Liver (tissue), 9 donors: ENCODE data around the gene KCTD16. TPM values are rescaled to one million over a fixed set of nuclear protein-coding genes. Genes with fewer than 3 reads are reported as not detected.

Experiments used
- DNase-seq: peaks from one replicate; pipeline ENCODE4 v3.0.0-alpha.2; 2017; ENCODE audit warnings: low spot score
- H3K27ac ChIP-seq, 2 donors: one replicate each; pipeline ENCODE4 v1.7.0; 2013; ENCODE audit warnings: inconsistent platforms in 2 of 2, low read length in 2 of 2, control low read depth in 1 of 2, low read depth in 1 of 2, mild to moderate bottlenecking in 1 of 2
- H3K27me3 ChIP-seq, 4 donors: one replicate each; pipeline versions ENCODE4 v1.6.1 to v1.7.0; 2013; ENCODE audit warnings: low read length in 3 of 4, inconsistent platforms in 1 of 4, mild to moderate bottlenecking in 1 of 4, moderate library complexity in 1 of 4; ENCODE audit not compliant: control insufficient read depth in 4 of 4, insufficient read depth in 4 of 4
- H3K36me3 ChIP-seq, 4 donors: one replicate each; pipeline versions ENCODE4 v1.6.1 to v1.7.0; 2013; ENCODE audit warnings: low read length in 3 of 4, mild to moderate bottlenecking in 3 of 4, low read depth in 1 of 4, moderate library complexity in 1 of 4; ENCODE audit not compliant: control insufficient read depth in 4 of 4, insufficient read depth in 3 of 4
- H3K4me1 ChIP-seq, 4 donors: one replicate each; pipeline versions ENCODE4 v1.6.1 to v1.7.0; 2013; ENCODE audit warnings: low read length in 3 of 4, mild to moderate bottlenecking in 3 of 4, moderate library complexity in 1 of 4; ENCODE audit not compliant: control insufficient read depth in 4 of 4, insufficient read depth in 4 of 4
- H3K4me3 ChIP-seq, 3 donors: one replicate each; pipeline versions ENCODE4 v1.6.1 to v1.7.0; 2013; ENCODE audit warnings: low read length in 3 of 3, control low read depth in 1 of 3, low read depth in 1 of 3, mild to moderate bottlenecking in 1 of 3
- H3K9ac ChIP-seq, 2 donors: one replicate each; pipeline ENCODE4 v1.7.0; 2013; ENCODE audit warnings: low read length in 2 of 2, mild to moderate bottlenecking in 2 of 2, moderate library complexity in 2 of 2, control low read depth in 1 of 2, low read depth in 1 of 2
- H3K9me3 ChIP-seq, 4 donors: one replicate each; pipeline versions ENCODE4 v1.6.1 to v1.7.0; 2013; ENCODE audit warnings: low read length in 3 of 4; ENCODE audit not compliant: control insufficient read depth in 4 of 4
- EGR1 ChIP-seq, 2 donors: IDR thresholded peaks; 2 replicates each; pipeline ENCODE4 v1.6.1; 2016 to 2018; ENCODE audit warnings: antibody characterized with exemption in 2 of 2, low read depth in 2 of 2
- FOXA1 ChIP-seq: IDR thresholded peaks from 2 replicates; pipeline ENCODE4 v1.6.1; 2016; ENCODE audit warnings: antibody characterized with exemption
- FOXA2 ChIP-seq: IDR thresholded peaks from 2 replicates; pipeline ENCODE4 v1.6.1; 2016; ENCODE audit warnings: antibody characterized with exemption
- GABPA ChIP-seq, 2 donors: IDR thresholded peaks in 1 of 2; conservative IDR thresholded peaks in 1 of 2; 2 replicates each; pipeline ENCODE4 v1.6.1; 2016; ENCODE audit warnings: antibody characterized with exemption in 2 of 2, mild to moderate bottlenecking in 1 of 2, moderate library complexity in 1 of 2
- HNF4A ChIP-seq, 2 donors: conservative IDR thresholded peaks; 2 replicates each; pipeline ENCODE4 v1.6.1; 2016; ENCODE audit warnings: antibody characterized with exemption in 2 of 2, mild to moderate bottlenecking in 2 of 2
- HNF4G ChIP-seq: IDR thresholded peaks from 2 replicates; pipeline ENCODE4 v1.6.1; 2016; ENCODE audit warnings: antibody characterized with exemption
- NR2F2 ChIP-seq: IDR thresholded peaks from 2 replicates; pipeline ENCODE4 v1.6.1; 2016; ENCODE audit warnings: antibody characterized with exemption
- RAD21 ChIP-seq, 2 donors: IDR thresholded peaks; 2 replicates each; pipeline ENCODE4 v1.6.1; 2016; ENCODE audit warnings: antibody characterized with exemption in 2 of 2, mild to moderate bottlenecking in 2 of 2
- RXRA ChIP-seq, 2 donors: IDR thresholded peaks; 2 replicates each; pipeline ENCODE4 v1.6.1; 2017 to 2018; ENCODE audit warnings: antibody characterized with exemption in 2 of 2, mild to moderate bottlenecking in 1 of 2
- SP1 ChIP-seq: IDR thresholded peaks from 2 replicates; pipeline ENCODE4 v1.6.1; 2018; ENCODE audit warnings: antibody characterized with exemption, mild to moderate bottlenecking
- TAF1 ChIP-seq: conservative IDR thresholded peaks from 2 replicates; pipeline ENCODE4 v1.6.1; 2016; ENCODE audit warnings: antibody characterized with exemption, mild to moderate bottlenecking
- WGBS: extraction: QIAGEN DNeasy Blood & Tissue Kit; methylation state at CpG from one replicate; pipeline ENCODE4 v1.1.7; 2013; 5-methylcytosine and 5-hydroxymethylcytosine counted together
- polyA plus RNA-seq, 2 donors: library from polyadenylated mRNA; stranded (reverse) in 1 of 2; unstranded in 1 of 2; fragments of 200-250 nt in 1 of 2; fragments of >200 nt in 1 of 2; fragmentation: Nextera tagmentation in 1 of 2; extraction: Ambion mirVana in 1 of 2; gene quantifications; one replicate each; pipeline versions ENCODE4 v1.2.1 to v1.2.3, GENCODE V29; 2013 to 2015
- total RNA-seq, 2 donors: library from RNA; depleted of rRNA; stranded (reverse); fragments of >200 nt; gene quantifications; one replicate each; pipeline ENCODE4 v1.2.3, GENCODE V29; 2014
- TF ChIP-seq, protein P1 (sequence below): IDR thresholded peaks from 2 replicates; pipeline ENCODE4 v1.6.1; 2016; ENCODE audit warnings: antibody characterized with exemption
- TF ChIP-seq, protein P2 (sequence below): fragments of 150-350 bp; IDR thresholded peaks from 2 replicates; pipeline ENCODE4 v1.5.1; 2017; ENCODE audit warnings: improper control_type of control experiment, low read depth, low read length; ENCODE audit not compliant: missing input control
- TF ChIP-seq, protein P3 (sequence below): IDR thresholded peaks from 2 replicates; pipeline ENCODE4 v1.6.1; 2016; ENCODE audit warnings: antibody characterized with exemption
- TF ChIP-seq, protein P4 (sequence below): IDR thresholded peaks from 2 replicates; pipeline ENCODE4 v1.6.1; 2016; ENCODE audit warnings: antibody characterized with exemption, mild to moderate bottlenecking
- TF ChIP-seq, protein P5 (sequence below): IDR thresholded peaks from 2 replicates; pipeline ENCODE4 v1.6.1; 2016; ENCODE audit warnings: antibody characterized with exemption
- donor health status: healthy.
- donor health status: healthy.
- donor health status: healthy.
- donor health status: healthy.
- donor health status: healthy.

Gene KCTD16
- total and polyA plus RNA-seq, 4 donors: under 0.01 to 0.05 (median 0.01) TPM; not detected in 1

DNA sequence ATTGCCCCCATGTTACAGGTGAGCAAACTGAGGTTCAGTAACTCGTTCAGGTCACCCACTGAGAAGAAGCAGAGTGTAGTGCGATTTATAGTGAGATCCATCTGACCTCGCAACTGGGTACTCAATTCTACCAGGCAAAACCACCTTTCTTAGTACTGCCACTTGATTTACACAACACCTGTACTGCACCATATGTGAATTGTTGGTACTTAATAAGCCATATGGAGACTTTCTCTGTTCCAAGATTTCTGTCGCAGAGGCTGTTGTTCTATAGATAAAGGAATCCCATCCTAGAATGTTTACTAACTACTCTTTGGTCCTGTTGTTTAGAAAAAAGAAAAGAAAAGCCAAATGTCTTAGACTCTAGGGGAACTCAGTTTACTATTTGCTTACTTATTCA is 287.5 kb downstream of the KCTD16 start:
- 93% methylated on average over 4 of the region's 4 CpGs for WGBS
- H3K9me3 ChIP-seq: no peaks in the 10 kb centered on the region
- H3K4me1 ChIP-seq: no peaks in the 10 kb centered on the region
- DNase-seq: no peak
- no peak overlapping the region for H3K4me3 ChIP-seq
- no peaks in the 10 kb centered on the region for H3K36me3 ChIP-seq
- H3K27me3 ChIP-seq: no peaks in the 10 kb centered on the region
- H3K27ac ChIP-seq: no peak overlapping the region
- no peak overlapping the region for H3K9ac ChIP-seq
- TF ChIP-seq RXRA (IDR thresholded peaks at IDR 0.05) (no peak), EGR1 (IDR thresholded peaks at IDR 0.05; ENCODE audit: low read depth in 2 of 2) (no peak), GABPA (IDR thresholded peaks at IDR 0.05 in 1 of 2, conservative IDR thresholded peaks at IDR 0.05 in 1 of 2) (no peak), FOXA2 (no peak), NR2F2 (no peak), FOXA1 (no peak), HNF4G (no peak), HNF4A (conservative IDR thresholded peaks at IDR 0.05) (no peak)
- TF ChIP-seq, protein P1, sequence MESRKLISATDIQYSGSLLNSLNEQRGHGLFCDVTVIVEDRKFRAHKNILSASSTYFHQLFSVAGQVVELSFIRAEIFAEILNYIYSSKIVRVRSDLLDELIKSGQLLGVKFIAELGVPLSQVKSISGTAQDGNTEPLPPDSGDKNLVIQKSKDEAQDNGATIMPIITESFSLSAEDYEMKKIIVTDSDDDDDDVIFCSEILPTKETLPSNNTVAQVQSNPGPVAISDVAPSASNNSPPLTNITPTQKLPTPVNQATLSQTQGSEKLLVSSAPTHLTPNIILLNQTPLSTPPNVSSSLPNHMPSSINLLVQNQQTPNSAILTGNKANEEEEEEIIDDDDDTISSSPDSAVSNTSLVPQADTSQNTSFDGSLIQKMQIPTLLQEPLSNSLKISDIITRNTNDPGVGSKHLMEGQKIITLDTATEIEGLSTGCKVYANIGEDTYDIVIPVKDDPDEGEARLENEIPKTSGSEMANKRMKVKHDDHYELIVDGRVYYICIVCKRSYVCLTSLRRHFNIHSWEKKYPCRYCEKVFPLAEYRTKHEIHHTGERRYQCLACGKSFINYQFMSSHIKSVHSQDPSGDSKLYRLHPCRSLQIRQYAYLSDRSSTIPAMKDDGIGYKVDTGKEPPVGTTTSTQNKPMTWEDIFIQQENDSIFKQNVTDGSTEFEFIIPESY: no peak
- TF ChIP-seq, protein P2, sequence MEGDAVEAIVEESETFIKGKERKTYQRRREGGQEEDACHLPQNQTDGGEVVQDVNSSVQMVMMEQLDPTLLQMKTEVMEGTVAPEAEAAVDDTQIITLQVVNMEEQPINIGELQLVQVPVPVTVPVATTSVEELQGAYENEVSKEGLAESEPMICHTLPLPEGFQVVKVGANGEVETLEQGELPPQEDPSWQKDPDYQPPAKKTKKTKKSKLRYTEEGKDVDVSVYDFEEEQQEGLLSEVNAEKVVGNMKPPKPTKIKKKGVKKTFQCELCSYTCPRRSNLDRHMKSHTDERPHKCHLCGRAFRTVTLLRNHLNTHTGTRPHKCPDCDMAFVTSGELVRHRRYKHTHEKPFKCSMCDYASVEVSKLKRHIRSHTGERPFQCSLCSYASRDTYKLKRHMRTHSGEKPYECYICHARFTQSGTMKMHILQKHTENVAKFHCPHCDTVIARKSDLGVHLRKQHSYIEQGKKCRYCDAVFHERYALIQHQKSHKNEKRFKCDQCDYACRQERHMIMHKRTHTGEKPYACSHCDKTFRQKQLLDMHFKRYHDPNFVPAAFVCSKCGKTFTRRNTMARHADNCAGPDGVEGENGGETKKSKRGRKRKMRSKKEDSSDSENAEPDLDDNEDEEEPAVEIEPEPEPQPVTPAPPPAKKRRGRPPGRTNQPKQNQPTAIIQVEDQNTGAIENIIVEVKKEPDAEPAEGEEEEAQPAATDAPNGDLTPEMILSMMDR: no peak
- TF ChIP-seq, protein P3, sequence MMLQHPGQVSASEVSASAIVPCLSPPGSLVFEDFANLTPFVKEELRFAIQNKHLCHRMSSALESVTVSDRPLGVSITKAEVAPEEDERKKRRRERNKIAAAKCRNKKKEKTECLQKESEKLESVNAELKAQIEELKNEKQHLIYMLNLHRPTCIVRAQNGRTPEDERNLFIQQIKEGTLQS: no peak

DNA sequence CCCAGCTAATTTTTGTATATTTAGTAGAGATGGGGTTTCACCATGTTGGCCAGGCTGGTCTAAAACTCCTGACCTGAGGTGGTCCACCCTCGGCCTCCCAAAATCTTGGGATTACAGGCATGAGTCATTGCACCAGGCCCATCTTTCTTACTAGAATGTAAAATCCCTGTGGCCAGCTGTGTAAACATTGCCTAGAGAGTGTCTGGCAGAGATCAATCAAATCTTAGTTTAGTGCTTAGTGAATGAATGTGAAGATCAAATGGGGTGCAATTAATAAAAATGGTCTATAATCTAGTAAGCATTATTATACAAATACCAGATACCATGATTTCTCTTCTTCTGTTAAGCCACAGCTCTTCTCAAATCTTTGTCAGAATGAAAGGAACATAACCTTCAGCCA is 289.9 kb downstream of the KCTD16 start:
- Histone ChIP-seq H3K4me3 (no peak overlapping the region), H3K27ac (no peak overlapping the region), H3K9ac (no peak overlapping the region), H3K4me1 (no peaks in the 10 kb centered on the region), H3K36me3 (no peaks in the 10 kb centered on the region), H3K27me3 (no peaks in the 10 kb centered on the region), H3K9me3 (no peaks in the 10 kb centered on the region)
- TF ChIP-seq RAD21 (IDR thresholded peaks at IDR 0.05) (no peak), SP1 (no peak), TAF1 (no peak), HNF4A (conservative IDR thresholded peaks at IDR 0.05) (no peak), RXRA (IDR thresholded peaks at IDR 0.05) (no peak), HNF4G (no peak), GABPA (IDR thresholded peaks at IDR 0.05 in 1 of 2, conservative IDR thresholded peaks at IDR 0.05 in 1 of 2) (no peak)
- TF ChIP-seq, protein P2: no peak
- TF ChIP-seq, protein P4, sequence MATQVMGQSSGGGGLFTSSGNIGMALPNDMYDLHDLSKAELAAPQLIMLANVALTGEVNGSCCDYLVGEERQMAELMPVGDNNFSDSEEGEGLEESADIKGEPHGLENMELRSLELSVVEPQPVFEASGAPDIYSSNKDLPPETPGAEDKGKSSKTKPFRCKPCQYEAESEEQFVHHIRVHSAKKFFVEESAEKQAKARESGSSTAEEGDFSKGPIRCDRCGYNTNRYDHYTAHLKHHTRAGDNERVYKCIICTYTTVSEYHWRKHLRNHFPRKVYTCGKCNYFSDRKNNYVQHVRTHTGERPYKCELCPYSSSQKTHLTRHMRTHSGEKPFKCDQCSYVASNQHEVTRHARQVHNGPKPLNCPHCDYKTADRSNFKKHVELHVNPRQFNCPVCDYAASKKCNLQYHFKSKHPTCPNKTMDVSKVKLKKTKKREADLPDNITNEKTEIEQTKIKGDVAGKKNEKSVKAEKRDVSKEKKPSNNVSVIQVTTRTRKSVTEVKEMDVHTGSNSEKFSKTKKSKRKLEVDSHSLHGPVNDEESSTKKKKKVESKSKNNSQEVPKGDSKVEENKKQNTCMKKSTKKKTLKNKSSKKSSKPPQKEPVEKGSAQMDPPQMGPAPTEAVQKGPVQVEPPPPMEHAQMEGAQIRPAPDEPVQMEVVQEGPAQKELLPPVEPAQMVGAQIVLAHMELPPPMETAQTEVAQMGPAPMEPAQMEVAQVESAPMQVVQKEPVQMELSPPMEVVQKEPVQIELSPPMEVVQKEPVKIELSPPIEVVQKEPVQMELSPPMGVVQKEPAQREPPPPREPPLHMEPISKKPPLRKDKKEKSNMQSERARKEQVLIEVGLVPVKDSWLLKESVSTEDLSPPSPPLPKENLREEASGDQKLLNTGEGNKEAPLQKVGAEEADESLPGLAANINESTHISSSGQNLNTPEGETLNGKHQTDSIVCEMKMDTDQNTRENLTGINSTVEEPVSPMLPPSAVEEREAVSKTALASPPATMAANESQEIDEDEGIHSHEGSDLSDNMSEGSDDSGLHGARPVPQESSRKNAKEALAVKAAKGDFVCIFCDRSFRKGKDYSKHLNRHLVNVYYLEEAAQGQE: no peak
- TF ChIP-seq, protein P5, sequence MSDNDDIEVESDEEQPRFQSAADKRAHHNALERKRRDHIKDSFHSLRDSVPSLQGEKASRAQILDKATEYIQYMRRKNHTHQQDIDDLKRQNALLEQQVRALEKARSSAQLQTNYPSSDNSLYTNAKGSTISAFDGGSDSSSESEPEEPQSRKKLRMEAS: no peak
- DNase-seq: no peak
- WGBS: 69% methylated on average over 1 of the region's 1 CpG
